Measurements from ENCODE around the gene CEP19. TPM values are rescaled to one million over a fixed set of nuclear protein-coding genes. Genes with fewer than 3 reads are reported as not detected.

CEP19 gene
- total RNA-seq, 1 experiment from 2014 or later = 1.3 TPM

DNA sequence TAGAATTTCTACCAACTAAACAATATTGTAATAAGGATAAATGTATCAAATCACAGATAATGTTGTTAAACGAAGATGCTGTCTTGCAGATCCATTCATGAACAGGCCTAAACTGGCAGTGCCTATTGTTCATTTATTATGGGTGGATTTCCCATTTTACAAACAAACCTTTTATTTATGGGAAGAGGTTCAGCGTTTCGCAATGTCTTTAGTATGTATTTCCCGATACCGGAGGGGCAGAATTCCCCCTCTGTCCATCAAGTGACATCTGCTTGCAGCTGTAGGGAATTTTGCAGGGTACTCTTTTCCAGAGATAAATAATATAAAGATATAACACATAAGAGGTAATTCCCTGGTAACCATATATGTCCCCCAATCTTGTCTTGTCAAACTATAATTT lies 5.7 kb downstream of the CEP19 start:
- no peaks in the 10 kb centered on the region for H3K9me3 ChIP-seq (ENCODE audit: control insufficient read depth, low read depth, low read length)
- no peak overlapping the region for H3K27ac Mint-ChIP-seq
- H3K27ac ChIP-seq (ENCODE audit: insufficient read length, low read depth, low read length) = no peak overlapping the region
- no peak for TF ChIP-seq CTCF (conservative IDR thresholded peaks at IDR 0.05)
- H4K20me1 ChIP-seq (ENCODE audit: control insufficient read depth, insufficient read depth, insufficient read length) = no peaks in the 10 kb centered on the region
- H4K91ac ChIP-seq (ENCODE audit: insufficient read length, low read depth, low read length) = no peak overlapping the region
- H2BK12ac ChIP-seq (ENCODE audit: insufficient read length, low read depth, low read length) = no peak overlapping the region
- no peaks in the 10 kb centered on the region for H3K23me2 ChIP-seq (ENCODE audit: insufficient read length, low read depth, low read length, poor library complexity, severe bottlenecking)
- H3T11ph ChIP-seq (ENCODE audit: low read length) = no peak overlapping the region
- no peak overlapping the region for H3K4me2 ChIP-seq (ENCODE audit: insufficient read depth, insufficient read length, low read length)
- WGBS (ENCODE audit: extremely low coverage, insufficient read length, low lambda C conversion rate) = no CpG with 5 or more reads among the region's 5 CpGs
- no peak overlapping the region for H2BK120ac ChIP-seq (ENCODE audit: low read depth, low read length, poor library complexity, severe bottlenecking)
- H3K79me1 ChIP-seq (ENCODE audit: insufficient read depth, low read depth, low read length, poor library complexity, severe bottlenecking) = no peaks in the 10 kb centered on the region
- no peak overlapping the region for H4K8ac ChIP-seq (replicated peaks; ENCODE audit: insufficient read length, low read depth, low read length)
- DNase-seq = no peak
- no peak overlapping the region for H2BK20ac ChIP-seq (ENCODE audit: low read depth, low read length, poor library complexity, severe bottlenecking)
- no peak overlapping the region for H3K14ac ChIP-seq (ENCODE audit: insufficient read depth, low read length)
- no peaks in the 10 kb centered on the region for H3K36me3 Mint-ChIP-seq (ENCODE audit: insufficient read depth in 1 of 3, low read depth in 3 of 3)
- H2AK5ac ChIP-seq (ENCODE audit: insufficient read length, low read length) = no peak overlapping the region
- H3K23ac ChIP-seq (ENCODE audit: insufficient read length, low read depth, low read length) = no peak overlapping the region
- H3K56ac ChIP-seq (ENCODE audit: insufficient read length, low read depth, low read length) = no peak overlapping the region
- no peak overlapping the region for H4K5ac ChIP-seq (ENCODE audit: insufficient read length, low read depth, low read length)
- H3K9me3 Mint-ChIP-seq = no peaks in the 10 kb centered on the region
- H3K27me3 Mint-ChIP-seq (ENCODE audit: low read depth) = peaks cover 6% of the 10 kb centered on the region
- no peaks in the 10 kb centered on the region for H3K27me3 ChIP-seq (ENCODE audit: insufficient read depth, low read length)
- no peaks in the 10 kb centered on the region for H3K4me1 Mint-ChIP-seq
- no peak overlapping the region for H2BK5ac ChIP-seq (ENCODE audit: insufficient read length, low read length)
- no peak overlapping the region for H3K4ac ChIP-seq (ENCODE audit: low read depth, low read length)
- H3K79me2 ChIP-seq (ENCODE audit: insufficient read depth, low read length) = no peaks in the 10 kb centered on the region
- no peaks in the 10 kb centered on the region for H3K4me1 ChIP-seq (ENCODE audit: insufficient read depth, low read length)
- H3K4me3 Mint-ChIP-seq = no peak overlapping the region
- no peak overlapping the region for H3K9ac ChIP-seq (ENCODE audit: extremely low read depth, insufficient read length, low read length)
- H3K18ac ChIP-seq (ENCODE audit: insufficient read length, low read depth, low read length) = no peak overlapping the region
- H2BK15ac ChIP-seq (ENCODE audit: low read depth, low read length) = no peak overlapping the region
- H2AFZ ChIP-seq (ENCODE audit: low read length) = no peak overlapping the region
